Skeletal muscle tissue (tissue), 4 donors: ENCODE results near the gene TSC22D1. TPM values are rescaled to one million over a fixed set of nuclear protein-coding genes. Genes with fewer than 3 reads are reported as not detected.

ENCODE experiments used
- H3K27ac ChIP-seq: one replicate; pipeline ENCODE4 v1.7.0; 2013; ENCODE audit warnings: mild to moderate bottlenecking, low read depth, low read length, inconsistent platforms
- H3K27me3 ChIP-seq, 3 donors: one replicate each; pipeline ENCODE4 v1.7.0; 2013; ENCODE audit warnings: low read length in 3 of 3; ENCODE audit not compliant: control insufficient read depth in 3 of 3, insufficient read depth in 3 of 3
- H3K36me3 ChIP-seq, 3 donors: one replicate each; pipeline ENCODE4 v1.7.0; 2013; ENCODE audit warnings: low read length in 3 of 3; ENCODE audit not compliant: control insufficient read depth in 3 of 3, insufficient read depth in 3 of 3
- H3K4me1 ChIP-seq, 3 donors: one replicate each; pipeline ENCODE4 v1.7.0; 2013; ENCODE audit warnings: low read length in 3 of 3, mild to moderate bottlenecking in 3 of 3; ENCODE audit not compliant: control insufficient read depth in 3 of 3, insufficient read depth in 3 of 3
- H3K4me3 ChIP-seq, 3 donors: one replicate each; pipeline ENCODE4 v1.7.0; 2013; ENCODE audit warnings: low read length in 3 of 3
- H3K9ac ChIP-seq, 3 donors: one replicate each; pipeline ENCODE4 v1.7.0; 2013; ENCODE audit warnings: low read length in 3 of 3, mild to moderate bottlenecking in 3 of 3, moderate library complexity in 2 of 3, low read depth in 1 of 3
- H3K9me3 ChIP-seq, 3 donors: one replicate each; pipeline ENCODE4 v1.7.0; 2013; ENCODE audit warnings: low read length in 3 of 3; ENCODE audit not compliant: control insufficient read depth in 3 of 3
- total RNA-seq: library from RNA; depleted of rRNA; stranded (reverse); fragments of >200 nt; gene quantifications from one replicate; pipeline ENCODE4 v1.2.3, GENCODE V29; 2014
- donor health status: Osteomylitis.

TSC22D1 gene
- total RNA-seq, 1 donor from 2014 or later = 69.4 TPM

GRCh38 chr13:44416301-44416700 is 159.8 kb downstream of the TSC22D1 start:
- H3K4me3 ChIP-seq = no peak overlapping the region
- no peaks in the 10 kb centered on the region for H3K9me3 ChIP-seq
- H3K27ac ChIP-seq = no peak overlapping the region
- H3K9ac ChIP-seq = no peak overlapping the region
- no peaks in the 10 kb centered on the region for H3K36me3 ChIP-seq
- no peaks in the 10 kb centered on the region for H3K27me3 ChIP-seq
- no peaks in the 10 kb centered on the region for H3K4me1 ChIP-seq

- no peak overlapping the region for H3K4me3 ChIP-seq
- H3K36me3 ChIP-seq = no peaks in the 10 kb centered on the region
- H3K4me1 ChIP-seq = no peaks in the 10 kb centered on the region
- no peak overlapping the region for H3K27ac ChIP-seq
- H3K9me3 ChIP-seq = no peaks in the 10 kb centered on the region
- H3K9ac ChIP-seq = no peak overlapping the region
- H3K27me3 ChIP-seq = no peaks in the 10 kb centered on the region
Observed at GRCh38 chr13:44415815-44416214, 160.3 kb downstream of the TSC22D1 start.

- Histone ChIP-seq H3K36me3 (no peaks in the 10 kb centered on the region), H3K27me3 (no peaks in the 10 kb centered on the region), H3K27ac (no peak overlapping the region)
Observed at GRCh38 chr13:44414716-44415115, 161.4 kb downstream of the TSC22D1 start.

GRCh38 chr13:44413095-44413494 is 163.0 kb downstream of the TSC22D1 start:
- no peaks in the 10 kb centered on the region for H3K27me3 ChIP-seq

More at GRCh38 chr13:44414716-44415115, 161.4 kb downstream of the TSC22D1 start:
- H3K9ac ChIP-seq = no peak overlapping the region
- no peaks in the 10 kb centered on the region for H3K9me3 ChIP-seq
- H3K4me1 ChIP-seq = no peaks in the 10 kb centered on the region
- H3K4me3 ChIP-seq = no peak overlapping the region

GRCh38 chr13:44412346-44412935 is 163.7 kb downstream of the TSC22D1 start:
- H3K4me1 ChIP-seq = no peaks in the 10 kb centered on the region
- no peak overlapping the region for H3K9ac ChIP-seq
- H3K27me3 ChIP-seq = no peaks in the 10 kb centered on the region
- no peaks in the 10 kb centered on the region for H3K9me3 ChIP-seq
- no peaks in the 10 kb centered on the region for H3K36me3 ChIP-seq
- no peak overlapping the region for H3K27ac ChIP-seq
- no peak overlapping the region for H3K4me3 ChIP-seq

More at GRCh38 chr13:44413095-44413494, 163.0 kb downstream of the TSC22D1 start:
- H3K36me3 ChIP-seq = no peaks in the 10 kb centered on the region
- no peak overlapping the region for H3K9ac ChIP-seq
- H3K4me1 ChIP-seq = no peaks in the 10 kb centered on the region
- no peaks in the 10 kb centered on the region for H3K9me3 ChIP-seq
- no peak overlapping the region for H3K4me3 ChIP-seq
- no peak overlapping the region for H3K27ac ChIP-seq

GRCh38 chr13:44411841-44412240 is 164.3 kb downstream of the TSC22D1 start:
- H3K27ac ChIP-seq = no peak overlapping the region
- H3K9me3 ChIP-seq = no peaks in the 10 kb centered on the region
- H3K4me1 ChIP-seq = no peaks in the 10 kb centered on the region
- no peaks in the 10 kb centered on the region for H3K36me3 ChIP-seq
- H3K27me3 ChIP-seq = no peaks in the 10 kb centered on the region
- H3K9ac ChIP-seq = no peak overlapping the region
- H3K4me3 ChIP-seq = no peak overlapping the region

GRCh38 chr13:44410328-44410859 is 165.7 kb downstream of the TSC22D1 start:
- Histone ChIP-seq H3K9me3 (no peaks in the 10 kb centered on the region), H3K27ac (no peak overlapping the region), H3K9ac (no peak overlapping the region), H3K27me3 (no peaks in the 10 kb centered on the region), H3K4me1 (no peaks in the 10 kb centered on the region), H3K4me3 (no peak overlapping the region), H3K36me3 (no peaks in the 10 kb centered on the region)

GRCh38 chr13:44409595-44409994 is 166.5 kb downstream of the TSC22D1 start:
- H3K27ac ChIP-seq = no peak overlapping the region
- H3K36me3 ChIP-seq = no peaks in the 10 kb centered on the region

GRCh38 chr13:44407891-44408290 is 168.2 kb downstream of the TSC22D1 start:
- Histone ChIP-seq H3K27me3 (peaks cover 0 to 3% (median 0%) of the 10 kb centered on the region in 3 donors), H3K27ac (no peak overlapping the region), H3K9ac (no peak overlapping the region), H3K4me3 (no peak overlapping the region), H3K36me3 (no peaks in the 10 kb centered on the region), H3K4me1 (no peaks in the 10 kb centered on the region), H3K9me3 (no peaks in the 10 kb centered on the region)

More at GRCh38 chr13:44409595-44409994, 166.5 kb downstream of the TSC22D1 start:
- no peaks in the 10 kb centered on the region for H3K27me3 ChIP-seq
- no peak overlapping the region for H3K9ac ChIP-seq
- H3K4me1 ChIP-seq = no peaks in the 10 kb centered on the region
- H3K4me3 ChIP-seq = no peak overlapping the region
- H3K9me3 ChIP-seq = no peaks in the 10 kb centered on the region

- no peak overlapping the region for H3K4me3 ChIP-seq
- no peaks in the 10 kb centered on the region for H3K9me3 ChIP-seq
- H3K27me3 ChIP-seq = peaks cover 0 to 3% (median 0%) of the 10 kb centered on the region in 3 donors
- no peaks in the 10 kb centered on the region for H3K36me3 ChIP-seq
- H3K4me1 ChIP-seq = no peaks in the 10 kb centered on the region
- no peak overlapping the region for H3K27ac ChIP-seq
- no peak overlapping the region for H3K9ac ChIP-seq
Observed at GRCh38 chr13:44407379-44407778, 168.8 kb downstream of the TSC22D1 start.
